ENCODE results near the gene LSMEM2. TPM values are rescaled to one million over a fixed set of nuclear protein-coding genes. Genes with fewer than 3 reads are reported as not detected.
"Not testable (repeated sequence)": the region's sequence is repeated elsewhere in the genome, so short reads cannot be mapped to it uniquely, and the experiment has no call there.

LSMEM2 gene
- total RNA-seq, 1 donor = not detected

DNA sequence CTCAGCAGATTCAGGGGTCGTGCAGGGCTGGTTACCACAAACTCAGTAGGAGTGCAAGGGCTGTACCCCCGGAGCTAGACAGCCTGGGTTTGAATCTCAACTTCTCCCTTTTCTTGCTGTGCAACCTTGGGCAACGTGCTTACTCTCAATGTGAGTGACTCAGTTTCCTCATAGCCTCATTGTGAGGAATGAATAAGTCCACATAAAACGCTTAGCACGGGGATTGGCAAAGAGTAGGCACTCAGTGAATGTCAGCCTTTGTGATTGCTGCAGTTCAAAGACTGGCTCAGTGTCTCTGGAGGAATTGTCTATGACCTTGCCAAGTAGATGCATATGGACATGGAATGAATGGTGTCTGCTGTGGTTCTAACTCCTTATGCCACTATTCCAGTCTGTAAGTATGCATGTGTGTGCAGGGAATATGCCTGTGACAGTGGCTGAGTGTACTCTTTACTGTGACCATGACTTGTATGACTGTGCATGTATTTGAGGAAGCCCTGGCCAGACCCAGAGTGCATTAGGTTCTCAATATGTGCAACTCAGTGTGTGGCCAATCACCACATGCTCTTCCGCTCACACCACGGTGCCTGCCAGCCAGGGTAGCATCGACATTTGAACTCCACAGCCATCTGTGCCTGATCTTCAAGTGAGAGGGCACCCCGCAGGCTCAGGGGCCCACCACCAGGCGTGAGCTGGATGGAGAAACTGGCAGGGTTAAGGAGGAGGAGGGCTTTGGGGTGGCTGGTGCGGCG, 21.2 kb downstream of the LSMEM2 start:
- peak overlapping the region; percentile 64 for H3K4me3 ChIP-seq (ENCODE audit: low read depth, low read length)
- TF ChIP-seq, protein P1, sequence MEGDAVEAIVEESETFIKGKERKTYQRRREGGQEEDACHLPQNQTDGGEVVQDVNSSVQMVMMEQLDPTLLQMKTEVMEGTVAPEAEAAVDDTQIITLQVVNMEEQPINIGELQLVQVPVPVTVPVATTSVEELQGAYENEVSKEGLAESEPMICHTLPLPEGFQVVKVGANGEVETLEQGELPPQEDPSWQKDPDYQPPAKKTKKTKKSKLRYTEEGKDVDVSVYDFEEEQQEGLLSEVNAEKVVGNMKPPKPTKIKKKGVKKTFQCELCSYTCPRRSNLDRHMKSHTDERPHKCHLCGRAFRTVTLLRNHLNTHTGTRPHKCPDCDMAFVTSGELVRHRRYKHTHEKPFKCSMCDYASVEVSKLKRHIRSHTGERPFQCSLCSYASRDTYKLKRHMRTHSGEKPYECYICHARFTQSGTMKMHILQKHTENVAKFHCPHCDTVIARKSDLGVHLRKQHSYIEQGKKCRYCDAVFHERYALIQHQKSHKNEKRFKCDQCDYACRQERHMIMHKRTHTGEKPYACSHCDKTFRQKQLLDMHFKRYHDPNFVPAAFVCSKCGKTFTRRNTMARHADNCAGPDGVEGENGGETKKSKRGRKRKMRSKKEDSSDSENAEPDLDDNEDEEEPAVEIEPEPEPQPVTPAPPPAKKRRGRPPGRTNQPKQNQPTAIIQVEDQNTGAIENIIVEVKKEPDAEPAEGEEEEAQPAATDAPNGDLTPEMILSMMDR (IDR thresholded peaks at IDR 0.05; ENCODE audit: insufficient read depth, low read length) = no peak
- DNase-seq (ENCODE audit: low read depth) = peak; percentile 63

DNA sequence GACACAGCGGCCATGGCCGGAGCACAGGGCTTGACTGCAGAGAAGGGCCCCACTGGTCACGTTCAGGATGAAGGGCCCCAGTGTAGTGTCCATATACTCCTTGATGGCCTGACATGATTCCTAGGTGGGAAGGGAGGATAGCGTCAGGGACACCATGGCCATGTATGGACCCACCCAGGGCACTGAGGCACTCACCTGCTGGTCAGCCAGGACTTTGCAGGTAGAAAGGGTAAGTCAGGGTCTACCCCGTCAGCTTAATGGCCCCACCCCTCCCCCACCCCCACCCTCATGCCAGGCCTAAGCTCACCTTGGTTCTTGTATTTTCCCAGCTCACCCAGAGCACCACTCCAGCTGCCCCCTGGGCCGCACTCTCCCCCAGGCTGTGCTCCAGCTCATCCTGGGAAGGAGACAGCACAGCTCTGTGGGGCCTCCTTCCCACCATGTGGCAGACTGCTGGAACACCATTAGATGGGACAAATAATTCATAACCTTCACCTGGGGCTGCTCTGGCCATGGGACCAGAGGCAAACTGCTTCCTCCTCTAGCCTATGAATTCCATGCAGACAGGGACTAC, 21.9 kb downstream of the LSMEM2 start:
- no peak for DNase-seq (ENCODE audit: low read depth)
- TF ChIP-seq, protein P1 (IDR thresholded peaks at IDR 0.05; ENCODE audit: insufficient read depth, low read length) = no peak
- H3K4me3 ChIP-seq (ENCODE audit: low read depth, low read length) = no peak overlapping the region

DNA sequence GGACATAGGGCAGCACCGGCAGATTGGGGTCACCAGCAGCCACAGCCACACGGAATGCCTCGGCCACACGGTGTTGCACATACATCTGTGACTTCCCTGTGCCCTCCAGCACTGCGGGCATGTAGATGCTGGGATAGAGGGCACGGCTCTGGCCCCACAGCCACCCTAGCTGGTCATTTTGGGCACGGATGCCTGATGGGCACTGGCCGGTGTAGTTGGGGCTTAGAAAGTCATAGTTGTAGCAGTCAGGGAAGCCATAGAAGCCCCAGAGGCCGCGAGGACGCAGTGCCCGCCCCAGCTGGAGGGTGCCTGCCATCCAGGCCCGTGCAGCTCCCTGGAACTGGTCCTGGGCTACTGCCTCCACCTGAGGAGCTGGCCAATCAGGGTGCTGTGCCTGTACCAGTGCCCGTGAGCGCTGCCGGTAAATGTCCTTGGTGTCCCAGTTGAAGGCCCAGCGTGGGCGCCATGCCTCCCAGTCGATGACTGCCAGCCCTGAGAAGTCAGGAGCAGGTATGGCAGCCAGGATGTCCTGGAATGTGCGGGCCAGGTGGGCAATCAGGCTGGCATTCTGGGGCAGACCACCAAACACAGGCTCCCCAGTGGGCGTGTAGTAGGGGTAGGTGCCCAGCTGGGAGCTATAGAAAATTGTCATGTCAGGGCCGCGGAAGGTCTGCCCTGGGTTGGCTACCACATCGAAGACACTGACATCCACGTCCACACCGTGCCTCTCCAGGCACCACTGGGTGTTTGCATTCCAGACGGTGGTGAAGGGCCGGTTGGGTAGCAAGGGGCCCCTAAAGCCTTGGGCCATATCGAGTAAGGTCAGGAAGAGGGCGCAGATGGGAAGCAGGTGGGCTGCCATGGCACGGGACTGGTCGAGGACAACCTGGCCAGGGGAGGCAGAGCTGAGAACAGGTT, 23.5 kb downstream of the LSMEM2 start:
- TF ChIP-seq, protein P1 (IDR thresholded peaks at IDR 0.05; ENCODE audit: insufficient read depth, low read length) = no peak
- H3K4me3 ChIP-seq (ENCODE audit: low read depth, low read length) = no peak overlapping the region
- no peak for DNase-seq (ENCODE audit: low read depth)

DNA sequence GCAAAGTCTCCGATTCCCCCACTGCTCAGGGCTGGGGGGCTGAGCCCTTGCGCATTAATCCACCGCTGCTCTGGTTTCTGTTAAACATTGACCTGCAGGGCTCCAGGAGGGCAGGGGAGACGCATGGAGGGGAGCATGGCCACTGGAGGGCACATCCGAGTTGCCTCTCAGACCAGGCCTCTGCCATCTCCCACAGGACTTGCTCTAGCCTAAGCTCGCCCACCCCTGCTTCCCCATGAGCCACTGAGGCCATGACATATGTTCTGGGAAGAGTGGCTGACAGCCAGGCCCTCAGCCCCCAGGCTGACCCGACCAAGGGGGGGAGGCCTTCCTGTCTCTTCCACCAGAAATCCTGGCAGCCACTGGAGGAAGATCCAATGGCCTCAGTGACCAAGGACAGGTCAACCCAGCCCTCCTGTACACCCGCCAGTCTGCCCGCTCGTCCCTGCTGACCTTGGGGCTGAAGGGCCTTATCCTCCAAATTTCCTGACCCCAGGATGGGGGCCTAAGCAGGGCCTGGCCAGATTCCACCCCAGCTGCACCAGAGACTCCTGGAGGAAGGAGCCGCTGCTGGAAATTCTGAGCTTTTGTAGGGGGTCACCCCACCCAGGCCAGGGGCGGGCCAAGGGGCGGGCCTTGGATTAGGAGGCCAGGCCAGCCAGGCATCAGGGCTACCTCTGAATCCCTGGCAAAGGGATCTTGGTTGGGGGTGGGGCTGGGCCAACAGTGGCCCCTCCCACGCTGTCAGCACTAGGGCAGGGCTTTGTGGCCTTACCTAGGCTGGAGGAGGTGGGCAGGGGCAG, 24.3 kb downstream of the LSMEM2 start, which contains the start of gene HYAL1:
Gene HYAL1 (minus strand): TSS at position 562 of the 803 bp plus-strand sequence. CDS start 618 bp downstream, outside the sequence.
- DNase-seq (ENCODE audit: low read depth) = peak; percentile 30
- TF ChIP-seq, protein P1 (IDR thresholded peaks at IDR 0.05; ENCODE audit: insufficient read depth, low read length) = no peak
- no peak within 1 kb of the TSS for H3K4me3 ChIP-seq (ENCODE audit: low read depth, low read length)

DNA sequence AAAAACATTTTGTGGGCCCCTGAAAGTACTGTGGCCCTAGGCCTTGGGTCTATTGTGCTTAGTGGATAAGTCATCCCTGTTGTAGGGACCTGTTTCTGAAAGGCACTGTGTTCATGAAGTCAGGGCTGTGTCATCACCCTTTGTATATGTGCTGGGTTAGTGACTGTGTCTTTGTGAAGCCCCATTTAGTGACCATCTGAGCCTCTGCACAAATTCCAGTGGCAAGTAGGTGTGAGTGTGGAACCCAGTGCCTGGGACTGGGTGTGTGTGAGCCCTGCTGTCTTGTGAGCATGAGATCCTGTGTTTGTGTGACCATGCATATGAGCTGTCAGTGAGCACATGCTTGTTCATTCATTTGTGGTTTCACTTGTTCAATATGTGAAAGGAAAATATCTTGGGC, 25.7 kb downstream of the LSMEM2 start:
- DNase-seq (ENCODE audit: low read depth) = no peak
- TF ChIP-seq, protein P1 (IDR thresholded peaks at IDR 0.05; ENCODE audit: insufficient read depth, low read length) = no peak
- no peak overlapping the region for H3K4me3 ChIP-seq (ENCODE audit: low read depth, low read length)

DNA sequence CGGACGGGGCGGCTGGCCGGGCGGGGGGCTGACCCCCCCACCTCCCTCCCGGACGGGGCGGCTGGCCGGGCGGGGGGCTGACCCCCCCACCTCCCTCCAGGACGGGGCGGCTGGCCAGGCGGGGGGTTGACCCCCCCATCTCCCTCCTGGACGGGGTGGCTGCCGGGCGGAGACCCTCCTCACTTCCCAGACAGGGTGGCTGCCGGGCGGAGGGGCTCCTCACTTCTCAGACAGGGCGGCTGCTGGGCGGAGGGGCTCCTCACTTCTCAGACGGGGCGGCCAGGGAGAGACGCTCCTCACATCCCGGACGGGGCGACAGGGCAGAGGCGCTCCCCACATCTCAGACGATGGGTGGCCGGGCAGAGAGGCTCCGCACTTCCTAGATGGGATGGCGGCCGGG, 33.2 kb downstream of the LSMEM2 start:
- not testable (repeated sequence) for H3K4me3 ChIP-seq (ENCODE audit: low read depth, low read length); DNase-seq (ENCODE audit: low read depth)

Measured in fibroblast of the aortic adventitia (primary cell).